Measurements from ENCODE around the gene PCP2.

- TF ChIP-seq GABPA (IDR thresholded peaks at IDR 0.05; ENCODE audit: low read depth, low read length), result no peak
- no peak for TF ChIP-seq GABPA (CRISPR knock-in tag; IDR thresholded peaks at IDR 0.05; ENCODE audit: low read depth)
- TF ChIP-seq ZNF800 (CRISPR knock-in tag; IDR thresholded peaks at IDR 0.05), result no peak
- no peak for TF ChIP-seq NBN (conservative IDR thresholded peaks at IDR 0.05)
- TF ChIP-seq GMEB1 (CRISPR knock-in tag; IDR thresholded peaks at IDR 0.05; ENCODE audit: borderline replicate concordance), result no peak
These were observed 14.9 kb upstream of the PCP2 start for GRCh38 chr19:7648265-7649014.
